GM12878 (cell line): ENCODE results near the gene ATXN1. TPM values are rescaled to one million over a fixed set of nuclear protein-coding genes. Genes with fewer than 3 reads are reported as not detected.
A peak's percentile ranks its signal among the peaks of the same experiment; 100 is the strongest.

ENCODE experiments used
- ATAC-seq: fragments of 200-7000 bp; cut with Tn5 transposase; 3 replicates; pipeline ENCODE4 v1.9.1; 2020; ENCODE audit warnings: mild to moderate bottlenecking, moderate library complexity
- BruUV-seq: library from RNA; stranded (reverse); fragments of 400-500 nt; replicated peaks from 2 replicates; lab custom pipeline; 2021; lab: Mats Ljungman, UMichigan
- CTCF ChIA-PET: fragments of 300-600 bp; sonication (Branson Sonifier 250); formaldehyde crosslinking; extraction: SDS; loops from one replicate; lab custom pipeline; 2021; ENCODE audit warnings: inconsistent platforms; lab: Yijun Ruan, JAX
- POLR2A ChIA-PET: fragments of 350-600 bp; formaldehyde crosslinking; extraction: SDS; loops from one replicate; lab custom pipeline; 2021; ENCODE audit warnings: inconsistent platforms; lab: Charles Lee
- RAD21 ChIA-PET: fragments of 300-600 bp; sonication (Branson Sonifier 250); formaldehyde crosslinking; loops from one replicate; lab custom pipeline; 2023; ENCODE audit warnings: antibody characterized with exemption; ENCODE audit not compliant: unreplicated experiment; lab: Charles Lee
- SMC1A ChIA-PET: fragments of 300-600 bp; sonication (Branson Sonifier 250); formaldehyde crosslinking; loops from one replicate; lab custom pipeline; 2023; ENCODE audit not compliant: unreplicated experiment, uncharacterized antibody; lab: Charles Lee
- DNase-seq: peaks from one replicate; pipeline ENCODE4 v3.0.0-alpha.2; 2011; ENCODE audit warnings: low read depth, low spot score
- FAIRE-seq: peaks from 3 replicates; lab custom pipeline; 2011; peaks lifted over from hg19 to GRCh38; lab: Jason Lieb, UNC
- H2AFZ ChIP-seq: 2 replicates; pipeline ENCODE4 v1.6.0; 2011; ENCODE audit warnings: low read depth, low read length, control low read depth; ENCODE audit not compliant: control insufficient read depth
- H3K27ac ChIP-seq: 2 replicates; pipeline ENCODE4 v1.5.1; 2011; ENCODE audit warnings: control low read depth; ENCODE audit not compliant: control insufficient read depth, insufficient read depth
- H3K27me3 ChIP-seq, 2 experiments: replicated peaks in 1 of 2; 2 replicates each; pipeline versions ENCODE4 v1.6.0 to v1.6.1; 2011; ENCODE audit warnings: low read length in 1 of 2; ENCODE audit not compliant: control insufficient read depth in 2 of 2, insufficient read depth in 2 of 2
- H3K36me3 ChIP-seq, 2 experiments: 2 replicates each; pipeline ENCODE4 v1.5.1; 2011; ENCODE audit warnings: low read length in 1 of 2; ENCODE audit not compliant: control insufficient read depth in 2 of 2, insufficient read depth in 2 of 2
- H3K4me1 ChIP-seq: 2 replicates; pipeline ENCODE4 v1.6.1; 2011; ENCODE audit warnings: mild to moderate bottlenecking, low read length, moderate library complexity, mixed read lengths; ENCODE audit not compliant: control insufficient read depth, insufficient read depth
- H3K4me2 ChIP-seq: 2 replicates; pipeline ENCODE4 v1.6.0; 2011; ENCODE audit warnings: control low read depth; ENCODE audit not compliant: control insufficient read depth, insufficient read depth
- H3K4me3 ChIP-seq: fragments of 200-600 bp; sonication (generic); 2 replicates; pipeline ENCODE4 v1.5.1; 2016
- H3K79me2 ChIP-seq: 2 replicates; pipeline ENCODE4 v1.6.0; 2011; ENCODE audit warnings: low read length; ENCODE audit not compliant: control insufficient read depth, insufficient read depth
- H3K9ac ChIP-seq: 2 replicates; pipeline ENCODE4 v1.8.0; 2011; ENCODE audit warnings: low read length, control low read depth, mixed read lengths; ENCODE audit not compliant: control insufficient read depth, insufficient read depth
- H3K9me3 ChIP-seq: replicated peaks from 3 replicates; pipeline ENCODE4 v1.5.1; 2011; ENCODE audit warnings: mild to moderate bottlenecking, low read length; ENCODE audit not compliant: control insufficient read depth, insufficient read depth
- H4K20me1 ChIP-seq: 2 replicates; pipeline ENCODE4 v1.6.0; 2011; ENCODE audit not compliant: control insufficient read depth, insufficient read depth
- CUX1 ChIP-seq: IDR thresholded peaks from 2 replicates; pipeline ENCODE4 v1.6.1; 2012; ENCODE audit warnings: improper control_type of control experiment, low read depth, low read length; ENCODE audit not compliant: insufficient replicate concordance
- EGR1 ChIP-seq, 2 experiments: IDR thresholded peaks; 1 replicate in 1 of 2; 2 replicates in 1 of 2; pipeline ENCODE4 v1.6.1; 2011 to 2012; ENCODE audit warnings: low read depth in 2 of 2, low read length in 2 of 2, borderline replicate concordance in 1 of 2, mild to moderate bottlenecking in 1 of 2, moderate library complexity in 1 of 2
- FOXK2 ChIP-seq: fragments of 450-650 bp; IDR thresholded peaks from 2 replicates; pipeline ENCODE4 v1.6.1; 2017; ENCODE audit warnings: mild to moderate bottlenecking, moderate library complexity
- HDAC6 ChIP-seq: fragments of 200-600 bp; sonication (generic); IDR thresholded peaks from one replicate; pipeline ENCODE4 v1.8.0; 2017; ENCODE audit warnings: antibody characterized with exemption; ENCODE audit not compliant: unreplicated experiment
- NRF1 ChIP-seq: conservative IDR thresholded peaks from 2 replicates; pipeline ENCODE4 v1.6.1; 2011; ENCODE audit warnings: mild to moderate bottlenecking, low read depth, low read length, improper control_type of control experiment
- PRDM15 ChIP-seq: fragments of 450-650 bp; formaldehyde crosslinking; IDR thresholded peaks from 2 replicates; pipeline ENCODE4 v1.4.0; 2020; ENCODE audit warnings: mild to moderate bottlenecking, moderate library complexity
- SIN3A ChIP-seq: IDR thresholded peaks from 2 replicates; pipeline ENCODE4 v1.6.1; 2012; ENCODE audit warnings: low read depth, low read length, improper control_type of control experiment
- SREBF2 ChIP-seq: IDR thresholded peaks from 2 replicates; pipeline ENCODE4 v1.6.1; 2012; ENCODE audit warnings: mild to moderate bottlenecking, low read length
- TCF7 ChIP-seq: IDR thresholded peaks from 2 replicates; pipeline ENCODE4 v1.6.1; 2014; ENCODE audit warnings: antibody characterized with exemption, borderline replicate concordance
- ZBTB11 ChIP-seq: fragments of 450-650 bp; formaldehyde crosslinking; IDR thresholded peaks from 2 replicates; pipeline ENCODE4 v1.5.0; 2022; ENCODE audit warnings: mild to moderate bottlenecking, missing genetic modification characterization
- ZNF274 ChIP-seq: IDR thresholded peaks from one replicate; pipeline ENCODE4 v1.8.0; 2011; ENCODE audit not compliant: insufficient read length, insufficient read depth
- ZNF622 ChIP-seq: fragments of 450-650 bp; IDR thresholded peaks from 2 replicates; pipeline ENCODE4 v1.6.1; 2017; ENCODE audit warnings: mild to moderate bottlenecking, inconsistent platforms
- WGBS: methylation state at CpG from one replicate; pipeline ENCODE4 v1.1.6; 2016; ENCODE audit warnings: low lambda C conversion rate; ENCODE audit not compliant: insufficient replicate concordance, insufficient coverage; ENCODE audit errors: missing lambda C conversion rate; 5-methylcytosine and 5-hydroxymethylcytosine counted together
- in situ Hi-C: fragments of 300-500 bp; cut with MboI; formaldehyde crosslinking; loops from 9 replicates; pipeline ENCODE4 v1.14.3; 2018; ENCODE audit warnings: mixed read lengths
- intact Hi-C: fragments of 100-400 bp; cut with micrococcal nuclease; formaldehyde crosslinking; loops from one replicate; pipeline ENCODE4 v1.14.2; 2022; ENCODE audit not compliant: unreplicated experiment
- polyA plus RNA-seq, 11 experiments: library from polyadenylated mRNA; depleted of rRNA in 4 of 11; unstranded in 6 of 11; stranded (reverse) in 5 of 11; fragments of >200 nt; fragmentation: Nextera tagmentation in 4 of 11; fragmentation: Illumina TruSeq in 1 of 11; extraction: Ambion mirVana in 4 of 11; extraction: Trizol in 1 of 11; gene quantifications; 1 replicate in 1 of 11; 2 replicates in 10 of 11; pipeline versions ENCODE4 v1.2.1 to v1.2.3, GENCODE V29; 2011 to 2016; ENCODE audit warnings: inconsistent platforms in 2 of 11, missing spikeins in 2 of 11, low read depth in 1 of 11
- total RNA-seq, 4 experiments: library from RNA; depleted of rRNA in 3 of 4; stranded (reverse); fragments of >200 nt in 3 of 4; fragmentation: Illumina TruSeq in 1 of 4; extraction: Trizol in 1 of 4; gene quantifications; 2 replicates each; pipeline versions ENCODE4 v1.2.1 to v1.2.3, GENCODE V29; 2013 to 2021

ATXN1 gene
- total and polyA plus RNA-seq, 10 of the 15 experiments (the other 5 are each of a cell fraction or from before 2014, with no cell fraction given): 12.2 to 51.2 (median 20.5) TPM

- Histone ChIP-seq H3K27me3 (no peaks in the 10 kb centered on the region; a peak in 1 of 4 replicates), H3K4me2 (no peak overlapping the region), H4K20me1 (no peaks in the 10 kb centered on the region), H3K9me3 (no peaks in the 10 kb centered on the region), H3K27ac (no peak overlapping the region), H3K9ac (no peak overlapping the region), H3K79me2 (no peaks in the 10 kb centered on the region), H3K36me3 (no peaks in the 10 kb centered on the region), H3K4me3 (no peak overlapping the region), H2AFZ (no peak overlapping the region), H3K4me1 (no peaks in the 10 kb centered on the region)
- SMC1A ChIA-PET: no interaction called here
- CTCF ChIA-PET: no interaction called here
- RAD21 ChIA-PET: no interaction called here
- no TSS peak for BruUV-seq
- DNase-seq: no peak
- ATAC-seq: peak; percentile 71
- in situ Hi-C loops: no loop called here
- intact Hi-C loops: no loop called here
- 6% methylated on average over 2 of the region's 2 CpGs for WGBS
- no peak for FAIRE-seq
- POLR2A ChIA-PET: no interaction called here
- no peak for TF ChIP-seq SIN3A
- no peak for TF ChIP-seq ZBTB11 (CRISPR knock-in tag)
- TF ChIP-seq NRF1: no peak
- TF ChIP-seq CUX1: no peak
- TF ChIP-seq FOXK2: no peak
- TF ChIP-seq ZNF622: no peak
- no peak for TF ChIP-seq TCF7
- TF ChIP-seq EGR1 (IDR thresholded peaks at IDR 0.05; ENCODE audit: borderline replicate concordance in 1 of 2, low read depth in 2 of 2, low read length in 2 of 2): no peak
- no peak for TF ChIP-seq HDAC6
- TF ChIP-seq SREBF2: no peak
- no peak for TF ChIP-seq PRDM15 (CRISPR knock-in tag)
- no peak for TF ChIP-seq ZNF274
These were observed 508.5 kb downstream of the ATXN1 start for GRCh38 chr6:16252686-16253299.
